Pulmonary artery endothelial cell (primary cell): ENCODE data around the gene LETM1. TPM values are rescaled to one million over a fixed set of nuclear protein-coding genes. Genes with fewer than 3 reads are reported as not detected.

ENCODE experiments used
- DNase-seq: peaks from one replicate; pipeline ENCODE4 v3.0.0-alpha.2; 2011; ENCODE audit warnings: low read depth, low spot score
- total RNA-seq: library from RNA; depleted of rRNA; stranded (reverse); fragments of >200 nt; gene quantifications from 2 replicates; pipeline ENCODE4 v1.2.3, GENCODE V29; 2014

LETM1 gene
- total RNA-seq, 1 donor from 2014 or later = 117 TPM

DNA sequence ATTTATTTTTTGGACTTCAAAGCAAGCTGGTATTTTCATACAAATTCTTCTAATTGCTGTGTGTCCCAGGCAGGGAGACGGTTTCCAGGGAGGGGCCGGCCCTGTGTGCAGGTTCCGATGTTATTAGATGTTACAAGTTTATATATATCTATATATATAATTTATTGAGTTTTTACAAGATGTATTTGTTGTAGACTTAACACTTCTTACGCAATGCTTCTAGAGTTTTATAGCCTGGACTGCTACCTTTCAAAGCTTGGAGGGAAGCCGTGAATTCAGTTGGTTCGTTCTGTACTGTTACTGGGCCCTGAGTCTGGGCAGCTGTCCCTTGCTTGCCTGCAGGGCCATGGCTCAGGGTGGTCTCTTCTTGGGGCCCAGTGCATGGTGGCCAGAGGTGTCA, 47.6 kb downstream of the LETM1 start:
- no peak for DNase-seq

- DNase-seq = no peak
These were observed 48.6 kb downstream of the LETM1 start for GRCh38 chr4:1807332-1807777.

GRCh38 chr4:1806596-1807331, 49.2 kb downstream of the LETM1 start:
- no peak for DNase-seq

- no peak for DNase-seq
These were observed 49.8 kb downstream of the LETM1 start for GRCh38 chr4:1806223-1806564.

GRCh38 chr4:1805493-1806222, 50.3 kb downstream of the LETM1 start:
- no peak for DNase-seq

- no peak for DNase-seq
These were observed 51.1 kb downstream of the LETM1 start for GRCh38 chr4:1804638-1805492.

DNA sequence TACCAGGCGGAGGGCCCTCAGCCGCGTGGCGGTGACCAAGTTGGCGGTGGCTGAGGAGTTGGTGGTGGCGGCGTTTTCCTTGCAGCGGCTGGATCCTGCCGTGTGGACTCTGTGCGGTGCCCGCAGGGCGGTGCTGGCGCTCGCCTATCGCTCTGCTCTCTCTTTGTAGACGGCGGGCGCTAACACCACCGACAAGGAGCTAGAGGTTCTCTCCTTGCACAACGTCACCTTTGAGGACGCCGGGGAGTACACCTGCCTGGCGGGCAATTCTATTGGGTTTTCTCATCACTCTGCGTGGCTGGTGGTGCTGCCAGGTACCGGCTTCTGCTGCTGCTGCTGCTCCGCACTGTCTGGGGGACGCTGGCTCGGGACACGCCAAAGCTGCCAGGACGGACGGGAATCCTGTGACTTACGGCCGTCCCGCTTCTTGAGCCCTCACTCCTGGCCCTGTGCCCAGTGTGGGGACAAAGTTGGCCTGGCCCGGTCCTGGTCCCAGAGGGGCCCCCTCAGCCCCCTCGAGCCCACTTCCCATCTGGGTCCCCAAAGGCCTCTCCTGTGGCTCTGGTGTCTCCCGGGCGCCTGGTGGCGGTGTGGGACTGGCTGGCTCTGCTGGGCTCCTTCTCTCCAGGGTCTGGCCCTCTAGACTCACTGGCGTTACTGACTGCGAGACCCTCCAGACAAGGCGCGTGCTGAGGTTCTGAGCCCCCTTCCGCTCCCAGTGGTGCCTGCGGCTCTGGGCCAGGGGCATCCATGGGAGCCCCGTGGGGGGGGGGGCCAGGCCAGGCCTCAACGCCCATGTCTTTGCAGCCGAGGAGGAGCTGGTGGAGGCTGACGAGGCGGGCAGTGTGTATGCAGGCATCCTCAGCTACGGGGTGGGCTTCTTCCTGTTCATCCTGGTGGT, 52.2 kb downstream of the LETM1 start:
- DNase-seq = no peak

DNA sequence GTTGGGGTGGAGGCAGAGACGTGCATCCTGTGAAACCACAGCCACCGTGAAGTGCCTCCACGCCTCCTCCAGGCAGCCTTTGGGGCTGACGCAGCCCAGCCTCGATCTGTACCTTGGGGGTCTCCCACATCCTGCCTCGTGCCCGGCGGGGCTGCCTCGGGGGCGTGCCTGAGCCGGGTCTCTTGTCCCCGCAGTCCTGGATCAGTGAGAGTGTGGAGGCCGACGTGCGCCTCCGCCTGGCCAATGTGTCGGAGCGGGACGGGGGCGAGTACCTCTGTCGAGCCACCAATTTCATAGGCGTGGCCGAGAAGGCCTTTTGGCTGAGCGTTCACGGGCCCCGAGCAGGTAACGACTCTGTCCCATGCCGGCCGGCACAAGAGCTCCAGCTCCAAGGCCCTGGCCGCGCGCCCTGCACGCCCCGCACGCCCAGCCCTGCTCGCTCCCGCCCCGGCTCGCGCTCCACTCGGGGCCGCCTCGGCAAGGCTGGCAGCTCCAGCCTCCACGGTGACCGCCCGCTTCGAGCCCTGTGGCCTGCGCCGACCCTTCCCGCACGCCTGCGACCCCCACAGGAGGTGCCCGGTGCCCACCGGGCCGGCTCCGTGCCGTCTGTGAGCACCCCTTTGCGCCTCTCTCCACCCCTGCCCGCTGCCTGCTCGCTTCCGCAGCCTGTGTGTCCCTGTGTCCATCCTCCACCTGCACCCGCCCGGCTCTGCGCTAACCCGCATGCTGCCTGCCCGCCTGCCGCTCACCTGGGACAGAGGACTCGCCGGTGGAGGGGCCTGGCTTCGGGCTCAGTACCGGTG, 53.0 kb downstream of the LETM1 start:
- no peak for DNase-seq

DNA sequence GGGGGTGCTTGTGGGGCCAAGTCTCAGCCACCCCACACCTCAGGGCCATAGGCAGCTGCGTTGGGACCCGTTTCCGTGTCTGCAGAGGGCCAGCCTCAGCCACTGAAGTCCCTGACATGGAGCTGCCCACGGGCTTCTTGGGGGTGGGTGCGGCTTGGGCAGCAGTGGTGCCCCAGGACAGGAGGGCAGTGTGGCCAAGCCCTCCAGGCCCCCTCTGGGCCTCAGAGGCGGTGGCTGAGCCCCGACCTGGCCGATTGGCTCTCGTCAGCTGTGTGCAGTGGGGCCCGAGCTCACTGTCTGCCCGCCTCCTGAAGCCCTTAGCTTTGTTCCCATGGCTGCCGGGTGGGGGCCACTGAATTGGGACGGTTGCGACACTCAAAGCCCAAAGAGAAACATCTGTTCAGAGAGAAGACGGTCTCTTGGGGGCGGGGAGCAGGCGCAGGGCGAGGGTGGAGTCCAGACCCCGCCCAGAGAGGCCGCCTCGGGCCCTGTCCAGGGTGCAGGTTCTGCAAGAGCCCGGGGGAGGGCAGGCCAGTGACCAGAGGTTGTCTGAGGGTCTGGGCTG, 53.7 kb downstream of the LETM1 start:
- DNase-seq = no peak

GRCh38 chr4:1801286-1801958, 54.5 kb downstream of the LETM1 start:
- DNase-seq = no peak

DNA sequence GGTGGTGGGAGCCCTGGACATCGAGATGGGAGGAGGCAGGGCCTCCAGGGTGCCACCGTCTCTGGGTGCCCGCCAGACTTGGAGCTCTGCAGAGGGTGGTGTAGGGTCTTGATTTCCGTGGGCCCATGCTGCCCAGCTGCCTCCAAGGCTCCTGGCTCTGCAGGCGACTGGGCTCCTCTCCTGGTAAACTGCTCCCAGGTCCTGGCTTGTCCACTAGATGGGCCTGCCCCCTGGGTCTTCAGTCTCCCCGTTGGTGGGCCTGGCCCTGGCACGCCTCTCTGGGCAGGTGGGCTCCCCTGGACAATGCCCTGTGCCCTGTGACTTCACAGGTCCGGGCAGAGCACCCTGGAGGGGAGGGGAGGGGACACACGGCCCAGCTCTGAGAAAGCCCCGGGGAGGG, 55.2 kb downstream of the LETM1 start:
- DNase-seq = no peak

- DNase-seq = no peak
These were observed 56.3 kb downstream of the LETM1 start for GRCh38 chr4:1799387-1800375.

DNA sequence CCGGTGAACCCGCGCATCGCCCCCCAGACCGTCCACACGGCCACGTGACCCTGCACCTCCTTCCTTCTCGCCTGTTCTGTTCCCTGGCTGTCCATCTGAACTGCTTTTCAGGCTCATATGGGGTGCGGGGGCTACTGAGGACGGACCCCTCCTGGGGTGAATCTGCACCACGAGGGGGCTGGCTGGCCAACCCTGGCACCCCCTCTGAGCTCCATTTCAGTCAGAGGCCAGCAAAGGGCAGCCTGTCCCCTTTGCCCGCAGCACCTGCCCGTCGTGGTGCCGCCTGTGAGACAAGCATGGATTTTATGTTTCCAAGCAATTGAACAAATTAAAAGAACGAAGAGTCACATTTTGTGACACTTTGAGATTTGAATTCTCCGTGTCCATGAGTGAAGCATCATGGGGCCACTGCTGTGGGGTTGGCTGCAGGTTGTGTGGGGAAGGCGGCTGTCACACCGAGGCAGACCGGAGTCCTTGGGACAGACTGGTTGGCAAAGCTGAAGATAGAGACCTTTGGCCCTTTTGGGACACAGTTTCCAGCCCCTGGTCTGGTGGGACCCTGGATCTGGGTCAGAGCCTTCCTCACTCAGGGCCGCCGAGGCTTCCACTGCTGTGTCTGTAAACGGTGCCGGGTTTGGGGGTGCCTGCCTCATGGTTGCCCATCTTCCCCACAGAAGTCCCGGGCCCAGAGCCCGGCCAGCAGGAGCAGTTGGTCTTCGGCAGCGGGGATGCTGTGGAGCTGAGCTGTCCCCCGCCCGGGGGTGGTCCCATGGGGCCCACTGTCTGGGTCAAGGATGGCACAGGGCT, 57.2 kb downstream of the LETM1 start:
- no peak for DNase-seq

GRCh38 chr4:1797861-1798579, 57.9 kb downstream of the LETM1 start:
- no peak for DNase-seq

GRCh38 chr4:1797298-1797860, 58.6 kb downstream of the LETM1 start:
- no peak for DNase-seq

DNA sequence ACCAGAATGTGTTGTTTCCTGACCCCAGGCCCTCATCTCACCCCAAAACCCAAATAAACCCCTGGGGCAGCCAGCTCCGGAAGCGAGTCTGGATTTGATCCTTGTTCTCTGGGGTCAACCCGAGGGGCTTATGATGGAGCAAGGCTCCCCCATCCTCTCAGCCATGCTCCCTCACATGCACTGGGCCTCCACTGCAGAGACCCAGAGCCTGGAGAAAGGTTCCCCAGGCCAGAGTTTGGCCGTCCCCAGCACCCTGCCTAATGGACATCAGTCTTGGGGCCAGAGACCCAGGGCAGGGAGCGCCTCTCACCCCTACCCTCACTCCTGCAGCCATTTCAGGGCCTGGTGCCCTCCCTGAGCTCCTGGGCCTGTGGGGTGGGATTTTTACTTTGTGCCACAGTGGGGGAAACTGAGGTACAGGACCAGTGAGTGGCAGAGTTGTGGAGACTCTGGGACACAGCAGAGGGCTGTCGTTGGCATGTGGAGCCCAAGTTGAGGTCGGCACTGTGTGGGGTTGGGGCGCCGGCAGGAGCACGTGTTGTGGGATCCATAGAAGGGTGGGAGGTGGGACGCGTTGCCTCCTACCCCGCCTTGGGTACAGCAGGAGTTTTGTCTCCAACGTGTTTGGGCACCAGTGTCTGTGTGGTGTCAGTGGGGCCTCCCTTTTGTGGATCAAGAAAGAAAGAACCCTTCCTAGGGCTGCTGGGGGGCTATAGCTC, 59.3 kb downstream of the LETM1 start:
- no peak for DNase-seq
